Stimulated activated CD8-positive, alpha-beta memory T cell treated with anti-CD3 and anti-CD28 coated beads, Interleukin-12 subunit alpha, Interleukin-12 subunit beta, amount 100 ng/mL, for 4 hours (primary cell): ENCODE results near the gene HBM.
"Not testable (repeated sequence)": the region's sequence is repeated elsewhere in the genome, so short reads cannot be mapped to it uniquely, and the experiment has no call there.

ENCODE experiments used
- DNase-seq: peaks from one replicate; pipeline ENCODE4 v3.0.0-alpha.2; 2020; ENCODE audit warnings: low read depth

Gene HBM

DNA sequence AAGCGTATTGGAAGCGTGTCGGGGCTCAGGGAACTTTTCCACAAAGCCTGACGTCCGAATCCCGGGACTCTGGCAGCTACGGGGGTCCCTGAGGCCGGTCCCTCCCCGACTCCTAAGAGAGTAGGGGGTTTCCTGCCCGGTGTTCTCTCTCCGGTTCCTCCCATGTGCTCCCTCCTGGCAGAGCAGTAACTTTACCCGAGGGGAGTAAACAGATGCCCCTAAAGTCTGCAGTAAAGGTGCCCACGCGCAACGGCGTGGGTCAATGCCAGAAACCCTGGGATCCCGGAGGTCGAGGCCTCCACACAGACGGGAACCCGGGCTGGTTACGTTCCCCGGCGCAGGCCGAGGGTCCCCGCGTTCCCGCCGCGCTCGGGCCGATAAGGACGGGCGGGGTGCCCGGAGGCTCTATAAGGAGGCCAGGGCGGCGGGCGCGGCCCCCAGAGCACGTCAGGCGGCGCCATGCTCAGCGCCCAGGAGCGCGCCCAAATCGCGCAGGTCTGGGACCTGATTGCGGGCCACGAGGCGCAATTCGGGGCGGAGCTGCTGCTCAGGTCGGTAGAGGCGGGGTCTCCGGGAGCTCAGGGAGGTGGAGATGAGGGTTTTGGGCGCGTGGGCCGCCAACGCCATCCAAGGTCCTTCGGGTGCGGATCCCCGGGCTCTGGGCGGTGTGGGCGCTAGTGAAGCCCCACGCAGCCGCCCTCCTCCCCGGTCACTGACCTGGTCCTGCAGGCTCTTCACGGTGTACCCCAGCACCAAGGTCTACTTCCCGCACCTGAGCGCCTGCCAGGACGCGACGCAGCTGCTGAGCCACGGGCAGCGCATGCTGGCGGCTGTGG lies at the start of gene HBM:
TSS of gene HBM (plus strand) at position 440 of the 836 bp plus-strand sequence. CDS start at position 460, 20 bp downstream.
- no peak for DNase-seq

DNA sequence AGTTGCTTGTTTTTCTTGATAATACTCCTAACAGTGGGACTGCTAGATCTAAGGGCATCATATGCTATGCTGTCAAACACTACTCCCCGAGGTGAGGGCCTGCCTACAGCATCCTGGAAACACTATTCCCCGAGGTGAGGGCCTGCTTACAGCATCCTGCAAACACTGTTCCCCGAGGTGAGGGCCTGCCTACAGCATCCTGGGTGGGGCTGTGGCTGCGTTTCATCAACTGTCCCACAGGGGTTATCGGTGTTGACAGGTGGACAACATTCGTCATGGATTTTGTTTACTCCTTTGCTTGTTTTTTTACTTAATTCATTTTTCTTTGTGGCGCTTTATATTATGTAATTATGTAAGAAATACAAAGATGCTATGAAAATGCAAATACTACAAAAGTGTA lies 49.8 kb upstream of the HBM start:
- no peak for DNase-seq

- peak; percentile 37 for DNase-seq
Observed at GRCh38 chr16:117379-118365, 48.1 kb upstream of the HBM start.

GRCh38 chr16:118857-119256 lies 46.9 kb upstream of the HBM start:
- DNase-seq: no peak

GRCh38 chr16:119295-119694 lies 46.5 kb upstream of the HBM start:
- no peak for DNase-seq

DNA sequence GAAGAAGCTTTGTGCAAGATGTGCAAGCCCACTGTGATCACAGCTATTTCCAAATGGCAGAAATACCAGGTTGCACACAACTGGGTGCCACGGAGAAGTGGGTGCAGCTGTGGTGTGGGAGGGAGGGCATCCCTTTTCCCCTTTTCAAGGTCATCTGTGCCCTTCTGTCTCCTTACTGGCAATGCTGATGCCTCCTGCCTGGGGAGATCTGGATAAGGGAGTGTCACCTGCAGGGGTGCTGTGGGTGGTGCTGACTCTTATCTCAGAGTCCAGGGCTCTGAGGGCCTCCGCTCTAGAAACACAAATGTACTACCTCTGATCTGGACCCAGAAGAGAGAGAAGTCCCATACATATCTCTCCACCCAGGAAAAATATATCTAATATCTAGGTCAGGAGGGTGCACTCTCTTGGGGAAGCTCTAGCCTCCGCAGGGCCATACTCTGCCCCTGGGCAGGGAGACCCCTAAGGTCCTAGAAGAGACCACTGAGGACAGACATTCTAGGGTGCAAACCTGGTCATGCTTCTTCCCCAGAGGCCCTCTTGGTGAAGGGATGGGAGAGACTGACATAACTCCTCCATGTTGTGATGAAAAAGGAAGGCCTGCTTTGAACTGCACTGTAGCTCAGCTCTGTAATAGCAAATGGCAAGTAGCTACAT lies 45.8 kb upstream of the HBM start:
- DNase-seq: no peak

DNA sequence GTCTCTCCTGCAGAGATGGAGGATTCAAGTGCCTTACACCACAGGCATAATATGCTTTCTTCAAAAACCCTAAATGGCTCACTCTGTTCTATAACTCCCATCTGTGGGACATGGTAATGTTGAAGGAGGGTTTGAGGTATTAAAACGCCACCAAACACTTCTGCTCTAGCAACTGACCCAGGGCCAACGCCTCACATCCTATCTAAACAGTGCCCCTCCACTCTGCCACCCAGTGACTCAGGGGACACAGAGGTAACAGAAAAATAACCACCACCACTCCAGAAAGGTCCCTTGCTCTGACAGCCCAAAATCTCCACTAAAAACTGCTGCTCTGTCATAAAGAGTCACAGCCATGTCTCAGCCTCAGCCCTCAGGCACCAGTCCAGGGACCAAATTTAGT lies 45.0 kb upstream of the HBM start:
- DNase-seq: no peak

DNA sequence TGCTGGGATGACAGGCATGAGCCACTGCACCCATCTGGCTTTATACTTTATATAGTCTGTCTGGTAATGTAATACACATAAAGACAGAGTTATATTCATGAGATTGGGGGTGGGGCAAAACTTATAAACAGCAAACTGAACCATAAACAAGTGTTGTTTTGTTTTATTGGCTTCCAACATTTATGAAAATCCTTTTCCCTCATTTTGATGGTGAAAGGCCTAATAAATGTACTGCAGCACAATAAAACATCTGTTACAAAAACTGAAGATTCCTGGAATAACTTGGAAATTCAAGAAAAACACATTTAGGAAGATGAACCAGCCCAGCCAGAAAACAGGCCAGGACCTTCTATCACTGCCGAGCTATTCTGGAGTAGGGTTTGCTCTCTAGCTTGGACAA lies 43.4 kb upstream of the HBM start:
- DNase-seq: no peak

- DNase-seq: not testable (repeated sequence)
Observed at GRCh38 chr16:123558-124350, 42.0 kb upstream of the HBM start.

DNA sequence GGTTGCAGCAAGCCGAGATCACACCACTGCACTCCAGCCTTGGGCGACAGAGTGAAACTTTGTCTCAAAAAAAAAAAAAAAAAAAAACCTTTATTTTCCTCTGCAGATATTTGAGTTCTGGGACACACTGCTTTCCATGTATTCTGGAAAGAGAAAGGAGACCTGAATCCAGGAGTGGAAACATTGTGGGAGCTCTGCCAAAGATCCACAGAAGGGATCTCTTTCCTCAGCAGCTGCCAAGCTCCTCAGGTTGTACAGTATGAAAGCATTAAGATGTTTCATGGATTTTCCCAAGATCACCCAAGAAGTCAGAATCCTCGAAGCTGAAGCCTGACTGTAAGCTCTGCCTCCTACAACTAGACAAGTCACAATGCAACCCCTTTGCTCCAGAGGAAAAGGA lies 40.8 kb upstream of the HBM start:
- DNase-seq: no peak

DNA sequence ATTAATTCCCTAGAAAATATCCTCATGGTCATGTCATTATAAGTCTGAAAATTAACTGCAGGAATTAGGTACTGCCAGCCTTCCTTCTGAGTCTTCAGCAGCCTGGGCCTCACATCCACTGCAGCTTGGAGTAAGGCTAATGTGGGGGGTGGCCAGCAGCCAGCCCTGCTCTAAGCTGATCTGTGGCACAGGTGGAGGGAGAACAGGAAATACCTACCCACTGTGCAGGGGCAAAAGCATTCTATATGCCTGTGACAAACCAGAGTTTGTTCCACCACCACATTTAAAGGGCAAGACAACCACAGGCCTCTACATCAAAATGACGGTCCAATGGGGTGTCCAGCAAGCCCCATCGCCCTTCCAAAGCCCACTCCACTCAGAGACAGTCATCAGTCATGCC lies 36.7 kb upstream of the HBM start:
- no peak for DNase-seq

DNA sequence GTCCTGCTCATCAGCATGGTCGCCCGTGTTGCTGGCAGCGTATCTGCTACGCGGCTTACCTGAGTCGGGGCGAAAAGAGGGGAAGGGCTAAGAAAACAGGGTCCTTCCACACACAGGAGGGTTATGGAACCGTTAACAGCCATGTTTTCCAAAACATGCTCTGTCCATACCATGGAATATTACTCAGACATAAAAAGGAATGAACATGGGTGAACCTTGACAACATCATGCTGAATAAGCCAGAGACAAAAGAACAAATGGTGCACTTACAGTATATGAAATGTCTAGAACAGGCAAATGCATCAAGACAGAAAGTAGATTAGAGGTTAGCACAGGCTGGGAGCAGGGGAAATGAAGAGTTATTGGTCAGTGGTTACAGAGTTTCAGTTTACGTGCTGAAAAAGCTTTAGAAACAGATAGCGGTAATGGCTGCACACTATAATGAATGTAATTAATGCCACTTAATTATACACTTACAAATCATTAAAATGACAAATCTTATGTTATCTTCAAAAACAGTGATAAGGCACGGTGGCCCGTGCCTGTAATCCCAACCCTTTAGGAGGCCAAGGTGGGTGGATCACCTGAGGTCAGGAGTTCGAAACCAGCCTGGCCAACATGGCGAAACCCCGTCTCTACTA lies 35.1 kb upstream of the HBM start:
- no peak for DNase-seq

DNA sequence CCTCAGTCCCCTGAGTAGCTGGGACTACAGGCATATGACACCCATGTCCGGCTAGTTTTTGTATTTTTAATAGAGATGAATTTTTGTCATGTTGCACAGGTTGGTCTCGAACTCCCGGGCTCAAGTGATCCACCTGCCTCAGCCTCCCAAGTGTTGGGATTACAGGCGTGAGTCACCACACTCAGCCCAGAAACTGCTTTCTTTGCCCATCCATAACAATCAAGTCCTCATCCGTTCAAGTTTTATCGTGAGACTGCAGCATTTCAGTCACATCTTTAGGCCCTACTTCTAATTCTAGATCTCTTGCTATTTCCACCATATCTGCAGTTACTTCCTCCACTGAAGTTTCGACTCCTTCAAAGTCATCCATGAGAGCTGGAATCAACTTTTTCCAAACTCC lies 33.7 kb upstream of the HBM start:
- DNase-seq: no peak

- DNase-seq: no peak
Observed at GRCh38 chr16:133716-134115, 32.1 kb upstream of the HBM start.

DNA sequence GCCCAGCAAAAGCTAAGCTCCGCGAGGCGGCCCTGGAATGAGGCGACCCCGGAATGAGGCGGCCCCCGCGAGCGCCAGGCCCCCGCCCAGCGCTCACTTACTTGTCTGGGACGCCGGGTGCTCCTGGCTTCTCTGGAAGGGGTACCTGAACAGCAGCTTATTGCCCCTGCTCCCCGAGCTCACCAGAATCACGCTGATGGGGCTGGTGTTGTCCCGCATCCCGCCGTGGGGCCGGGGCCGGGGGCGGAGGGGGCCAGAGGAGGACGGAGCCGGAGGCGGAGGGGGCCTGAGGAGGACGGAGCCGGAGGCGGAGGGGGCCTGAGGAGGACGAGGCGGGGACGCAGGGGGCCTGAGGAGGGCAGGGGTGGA lies 27.7 kb upstream of the HBM start:
- DNase-seq: no peak

GRCh38 chr16:140175-140857 lies 25.5 kb upstream of the HBM start:
- no peak for DNase-seq

- no peak for DNase-seq
Observed at GRCh38 chr16:142405-142967, 23.3 kb upstream of the HBM start.

DNA sequence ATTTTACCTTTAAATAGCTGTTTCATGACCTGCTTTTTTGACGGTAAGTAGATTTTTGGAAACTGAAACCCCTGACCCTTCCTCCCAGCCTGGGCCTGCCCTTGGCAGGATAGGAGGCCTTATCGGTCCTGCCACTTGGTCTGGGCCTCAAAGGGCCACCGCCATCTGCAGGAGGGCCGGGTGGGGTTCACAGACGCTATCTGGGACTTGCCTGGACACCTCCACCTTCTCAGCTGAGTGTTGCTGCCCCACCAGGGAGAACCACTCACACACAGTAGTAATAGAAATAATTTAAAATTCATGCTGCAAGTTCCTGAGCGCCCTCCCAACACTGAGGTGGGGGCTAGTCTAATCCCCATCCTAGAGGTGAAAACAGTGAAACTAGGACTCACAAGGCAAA lies 22.7 kb upstream of the HBM start:
- no peak for DNase-seq

GRCh38 chr16:143456-143855 lies 22.3 kb upstream of the HBM start:
- no peak for DNase-seq

GRCh38 chr16:144797-145252 lies 21.0 kb upstream of the HBM start:
- no peak for DNase-seq
